ENCODE results near the gene LYL1. TPM values are rescaled to one million over a fixed set of nuclear protein-coding genes. Genes with fewer than 3 reads are reported as not detected.
"Not testable (repeated sequence)": the region's sequence is repeated elsewhere in the genome, so short reads cannot be mapped to it uniquely, and the experiment has no call there.

LYL1 gene
- total and polyA plus RNA-seq, 2 of the 4 experiments (the other 2 are of a cell fraction): 0.36 to 0.39 TPM

- peak overlapping the region; percentile 89 for H3K4ac ChIP-seq (ENCODE audit: low read depth, low read length)
- H3K4me1 ChIP-seq (ENCODE audit: control insufficient read depth, insufficient read depth, low read length); BruUV-seq (replicated peaks); H3K9me1 ChIP-seq (ENCODE audit: insufficient read depth, low read length); H3K9me3 ChIP-seq (ENCODE audit: control insufficient read depth, insufficient read depth, low read length); DNase-seq; in situ Hi-C loops (cut with MboI; ENCODE audit: low sequenced_read_pairs); ATAC-seq (ENCODE audit: low read depth); dilution Hi-C loops (cut with HindIII; ENCODE audit: low sequenced_read_pairs, unreplicated experiment); intact Hi-C loops (cut with micrococcal nuclease); H3K27me3 ChIP-seq (ENCODE audit: control insufficient read depth, insufficient read depth, low read length): not testable (repeated sequence)
- H3K79me1 ChIP-seq (ENCODE audit: low read depth in 1 of 2, low read length in 2 of 2): peaks cover 2 to 48% of the 10 kb centered on the region in 2 experiments; a peak in 2 of 4 replicates
- H4K8ac ChIP-seq (ENCODE audit: low read depth in 2 of 2, low read length in 2 of 2): peak overlapping the region; percentile 80 to 90
- peak overlapping the region; percentile 59 for H2BK120ac ChIP-seq (ENCODE audit: low read depth, low read length)
- H4K91ac ChIP-seq (ENCODE audit: insufficient read depth, low read depth, low read length): peak overlapping the region; percentile 74
- H2BK15ac ChIP-seq (ENCODE audit: low read depth, low read length): 0 out of 3 replicates have a peak overlapping the region, but pooled peaks have one; percentile 31
- 0 out of 2 replicates have a peak overlapping the region, but pooled peaks have one; percentile 3 for H3K18ac ChIP-seq (ENCODE audit: low read depth, low read length)
- peak overlapping the region; percentile 65 for H2BK5ac ChIP-seq (ENCODE audit: low read depth, low read length, poor library complexity, severe bottlenecking)
- peak overlapping the region; percentile 17; the same call in 1 of the 2 replicates for H3K56ac ChIP-seq (ENCODE audit: extremely low read depth, insufficient read depth, low read length)
- H3K4me3 ChIP-seq (ENCODE audit: insufficient read depth, low read depth, low read length): peak overlapping the region; percentile 72
- peak overlapping the region; percentile 93 for H2AK5ac ChIP-seq (ENCODE audit: low read depth, low read length)
- H3K23ac ChIP-seq (ENCODE audit: low read depth, low read length): peak overlapping the region; percentile 94
- H3K36me3 ChIP-seq (ENCODE audit: control insufficient read depth, insufficient read depth, low read length): peaks cover 12% of the 10 kb centered on the region
- peak overlapping the region; percentile 69 for H2BK20ac ChIP-seq (ENCODE audit: low read depth, low read length)
- peak overlapping the region; percentile 71 for H4K5ac ChIP-seq (ENCODE audit: low read depth, low read length)
- peak overlapping the region; percentile 76 for H3K9ac ChIP-seq (ENCODE audit: low read depth, low read length)
- ChIA-PET CTCF (interaction anchor here (0.9 to 1.0 kb wide), 2 partner anchors 24 to 31 kb away, joined by 3 read pairs; partner anchors contain the start of gene NACC1), POLR2A (ENCODE audit: unreplicated experiment) (interaction anchor here (0.6 kb wide), 1 partner anchor 58 kb away, joined by 7 read pairs; no protein-coding TSS in a partner anchor)
- H2AFZ ChIP-seq (replicated peaks; ENCODE audit: low read length, poor library complexity): peak overlapping the region; percentile 98
- H2AK9ac ChIP-seq (replicated peaks; ENCODE audit: low read depth, low read length, poor library complexity): peak overlapping the region; percentile 99
- peaks cover 14% of the 10 kb centered on the region for H4K20me1 ChIP-seq (ENCODE audit: insufficient read depth, low read length)
- H3K27ac ChIP-seq (ENCODE audit: insufficient read depth, low read length): peak overlapping the region; percentile 74
- H3K4me2 ChIP-seq (ENCODE audit: low read depth, low read length): peak overlapping the region; percentile 94
- WGBS, 2 experiments (ENCODE audit: extremely low coverage in 2 of 2, insufficient read length in 1 of 2): 12% methylated on average over 6 of the region's 17 CpGs; no CpG with 5 or more reads in 1 of the 2 experiments
- peak overlapping the region; percentile 87 for H3K14ac ChIP-seq (replicated peaks; ENCODE audit: low read depth, low read length)
- peak; percentile 52; the same call in 1 of the 2 replicates for TF ChIP-seq CEBPB (IDR thresholded peaks at IDR 0.05; ENCODE audit: low read depth, low read length)
These were observed 46.5 kb upstream of the LYL1 start for GRCh38 chr19:13149173-13149627.
